Measurements from ENCODE around the gene SPOCK2.

Gene SPOCK2

GRCh38 chr10:72019085-72019876 is 69.1 kb downstream of the SPOCK2 start:
- TF ChIP-seq POLR2AphosphoS5 (IDR thresholded peaks at IDR 0.05; ENCODE audit: low read depth, low read length) (no peak), SIN3A (IDR thresholded peaks at IDR 0.05; ENCODE audit: borderline replicate concordance, insufficient read depth, low read length) (no peak), REST (IDR thresholded peaks at IDR 0.05; ENCODE audit: insufficient read depth in 1 of 2, low read depth in 2 of 2, low read length in 2 of 2) (no peak), TAF1 (IDR thresholded peaks at IDR 0.05; ENCODE audit: borderline replicate concordance, insufficient read depth, low read length) (no peak), FOXP2 (optimal IDR thresholded peaks at IDR 0.05; ENCODE audit: borderline replicate concordance, extremely low read depth, extremely low read length, insufficient read depth) (no peak)

GRCh38 chr10:72016608-72017300 is 71.6 kb downstream of the SPOCK2 start:
- TF ChIP-seq POLR2AphosphoS5 (IDR thresholded peaks at IDR 0.05; ENCODE audit: low read depth, low read length) (no peak), SIN3A (IDR thresholded peaks at IDR 0.05; ENCODE audit: borderline replicate concordance, insufficient read depth, low read length) (no peak), TAF1 (IDR thresholded peaks at IDR 0.05; ENCODE audit: borderline replicate concordance, insufficient read depth, low read length) (no peak), REST (IDR thresholded peaks at IDR 0.05; ENCODE audit: insufficient read depth in 1 of 2, low read depth in 2 of 2, low read length in 2 of 2) (no peak), FOXP2 (optimal IDR thresholded peaks at IDR 0.05; ENCODE audit: borderline replicate concordance, extremely low read depth, extremely low read length, insufficient read depth) (no peak)

GRCh38 chr10:72015841-72016240 is 72.5 kb downstream of the SPOCK2 start:
- no peak for TF ChIP-seq POLR2AphosphoS5 (IDR thresholded peaks at IDR 0.05; ENCODE audit: low read depth, low read length)
- TF ChIP-seq REST (IDR thresholded peaks at IDR 0.05; ENCODE audit: insufficient read depth in 1 of 2, low read depth in 2 of 2, low read length in 2 of 2), result no peak
- TF ChIP-seq SIN3A (IDR thresholded peaks at IDR 0.05; ENCODE audit: borderline replicate concordance, insufficient read depth, low read length), result no peak
- TF ChIP-seq FOXP2 (optimal IDR thresholded peaks at IDR 0.05; ENCODE audit: borderline replicate concordance, extremely low read depth, extremely low read length, insufficient read depth), result no peak
- TF ChIP-seq TAF1 (IDR thresholded peaks at IDR 0.05; ENCODE audit: borderline replicate concordance, insufficient read depth, low read length), result no peak

GRCh38 chr10:72014785-72015480 is 73.4 kb downstream of the SPOCK2 start:
- TF ChIP-seq SIN3A (IDR thresholded peaks at IDR 0.05; ENCODE audit: borderline replicate concordance, insufficient read depth, low read length) (no peak), FOXP2 (optimal IDR thresholded peaks at IDR 0.05; ENCODE audit: borderline replicate concordance, extremely low read depth, extremely low read length, insufficient read depth) (no peak), POLR2AphosphoS5 (IDR thresholded peaks at IDR 0.05; ENCODE audit: low read depth, low read length) (no peak), TAF1 (IDR thresholded peaks at IDR 0.05; ENCODE audit: borderline replicate concordance, insufficient read depth, low read length) (no peak), REST (IDR thresholded peaks at IDR 0.05; ENCODE audit: insufficient read depth in 1 of 2, low read depth in 2 of 2, low read length in 2 of 2) (no peak)

Data from PFSK-1 (cell line).